ENCODE measurements around the gene TMEM175. TPM values are rescaled to one million over a fixed set of nuclear protein-coding genes. Genes with fewer than 3 reads are reported as not detected.
A peak's percentile ranks its signal among the peaks of the same experiment; 100 is the strongest.

The TMEM175 gene
- total RNA-seq, 3 donors from 2014 or later: 26.2 to 32.2 (median 28.2) TPM

GRCh38 chr4:907691-908425, 24.4 kb upstream of the TMEM175 start:
- Histone ChIP-seq H3K9me3 (no peaks in the 10 kb centered on the region), H3K27ac (no peak overlapping the region), H3K36me3 (no peaks in the 10 kb centered on the region), H3K4me1 (no peaks in the 10 kb centered on the region), H3K4me3 (no peak overlapping the region), H3K27me3 (no peaks in the 10 kb centered on the region)
- no peak for TF ChIP-seq POLR2AphosphoS5 (IDR thresholded peaks at IDR 0.05)
- TF ChIP-seq, protein P1, sequence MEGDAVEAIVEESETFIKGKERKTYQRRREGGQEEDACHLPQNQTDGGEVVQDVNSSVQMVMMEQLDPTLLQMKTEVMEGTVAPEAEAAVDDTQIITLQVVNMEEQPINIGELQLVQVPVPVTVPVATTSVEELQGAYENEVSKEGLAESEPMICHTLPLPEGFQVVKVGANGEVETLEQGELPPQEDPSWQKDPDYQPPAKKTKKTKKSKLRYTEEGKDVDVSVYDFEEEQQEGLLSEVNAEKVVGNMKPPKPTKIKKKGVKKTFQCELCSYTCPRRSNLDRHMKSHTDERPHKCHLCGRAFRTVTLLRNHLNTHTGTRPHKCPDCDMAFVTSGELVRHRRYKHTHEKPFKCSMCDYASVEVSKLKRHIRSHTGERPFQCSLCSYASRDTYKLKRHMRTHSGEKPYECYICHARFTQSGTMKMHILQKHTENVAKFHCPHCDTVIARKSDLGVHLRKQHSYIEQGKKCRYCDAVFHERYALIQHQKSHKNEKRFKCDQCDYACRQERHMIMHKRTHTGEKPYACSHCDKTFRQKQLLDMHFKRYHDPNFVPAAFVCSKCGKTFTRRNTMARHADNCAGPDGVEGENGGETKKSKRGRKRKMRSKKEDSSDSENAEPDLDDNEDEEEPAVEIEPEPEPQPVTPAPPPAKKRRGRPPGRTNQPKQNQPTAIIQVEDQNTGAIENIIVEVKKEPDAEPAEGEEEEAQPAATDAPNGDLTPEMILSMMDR (IDR thresholded peaks at IDR 0.05): no peak
- TF ChIP-seq POLR2A (IDR thresholded peaks at IDR 0.05): no peak
- no peak for DNase-seq (ENCODE audit: low spot score in 2 of 2)
- intact Hi-C loops (cut with DNase I; ENCODE audit: low total_unique reads): no loop called here

- intact Hi-C loops (cut with DNase I; ENCODE audit: low total_unique reads): no loop called here
- Histone ChIP-seq H3K9me3 (no peaks in the 10 kb centered on the region), H3K4me1 (no peaks in the 10 kb centered on the region), H3K36me3 (no peaks in the 10 kb centered on the region), H3K4me3 (no peak overlapping the region), H3K27me3 (no peaks in the 10 kb centered on the region), H3K27ac (no peak overlapping the region)
- TF ChIP-seq POLR2AphosphoS5 (IDR thresholded peaks at IDR 0.05): no peak
- TF ChIP-seq, protein P1 (IDR thresholded peaks at IDR 0.05): no peak
- no peak for TF ChIP-seq POLR2A (IDR thresholded peaks at IDR 0.05)
- DNase-seq (ENCODE audit: low spot score in 2 of 2): no peak
Observed at GRCh38 chr4:909131-909571, 23.1 kb upstream of the TMEM175 start.

DNA sequence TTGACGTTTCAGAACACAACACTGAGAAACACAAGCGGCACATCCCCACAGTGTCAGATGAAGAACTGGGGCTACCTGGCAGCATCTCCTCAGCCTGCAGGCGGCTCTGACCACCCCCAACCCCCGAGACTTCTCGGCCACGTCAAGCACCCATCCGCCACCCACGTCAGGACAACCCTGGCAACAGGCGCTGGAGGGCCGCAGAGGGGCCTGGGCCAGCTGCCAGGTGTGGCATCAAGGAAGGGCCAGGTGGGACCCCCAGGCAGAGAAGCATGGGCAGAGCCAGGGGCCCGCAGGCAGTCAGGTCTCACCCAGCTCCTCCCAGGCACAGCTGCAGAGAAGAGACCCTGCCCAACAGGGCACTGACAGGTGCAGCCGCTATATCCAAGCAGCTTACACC, 22.4 kb upstream of the TMEM175 start:
- Histone ChIP-seq H3K27ac (no peak overlapping the region), H3K36me3 (no peaks in the 10 kb centered on the region), H3K27me3 (no peaks in the 10 kb centered on the region), H3K9me3 (no peaks in the 10 kb centered on the region), H3K4me3 (no peak overlapping the region), H3K4me1 (no peaks in the 10 kb centered on the region)
- intact Hi-C loops (cut with DNase I; ENCODE audit: low total_unique reads): no loop called here
- TF ChIP-seq, protein P1 (IDR thresholded peaks at IDR 0.05): no peak
- TF ChIP-seq POLR2A (IDR thresholded peaks at IDR 0.05) (no peak), POLR2AphosphoS5 (IDR thresholded peaks at IDR 0.05) (no peak)
- no peak for DNase-seq (ENCODE audit: low spot score in 2 of 2)

DNA sequence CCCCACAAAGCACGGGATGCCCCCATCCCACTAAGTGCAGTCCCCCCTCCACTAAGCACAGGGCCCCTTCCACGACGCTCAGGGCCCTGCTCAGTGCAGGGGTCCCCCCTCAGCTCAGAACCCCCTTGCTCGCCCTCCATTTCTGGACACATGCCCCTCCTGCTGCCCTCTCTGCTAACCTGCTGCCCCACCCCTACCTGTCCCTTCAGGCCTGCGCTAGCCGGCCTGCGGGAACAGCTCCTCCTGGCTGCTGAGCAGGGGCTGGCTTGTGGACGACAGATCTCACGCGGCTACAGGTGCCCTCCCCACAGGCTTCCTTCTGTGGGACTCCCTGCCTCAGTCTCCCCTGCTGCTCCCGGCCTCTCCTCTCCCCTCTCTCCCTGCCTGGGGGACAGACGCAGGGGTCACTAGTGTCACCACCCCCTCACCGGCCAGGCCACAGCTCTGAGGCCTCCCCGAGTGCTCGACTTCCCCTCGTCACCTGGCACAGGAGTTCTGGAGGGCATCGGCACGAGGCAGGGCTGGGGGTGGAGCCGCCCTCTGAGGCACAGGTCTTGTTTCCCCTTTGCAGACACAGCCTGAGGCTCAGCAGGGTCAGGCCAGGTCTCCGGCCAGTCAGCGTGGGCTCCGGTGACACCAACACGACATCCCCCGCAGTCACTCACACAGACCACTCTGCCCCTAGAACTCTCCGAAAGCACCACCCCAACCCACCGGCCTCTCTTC, 21.7 kb upstream of the TMEM175 start:
- DNase-seq (ENCODE audit: low spot score in 2 of 2): no peak
- no peaks in the 10 kb centered on the region for H3K4me1 ChIP-seq
- H3K9me3 ChIP-seq: no peaks in the 10 kb centered on the region
- TF ChIP-seq POLR2AphosphoS5 (IDR thresholded peaks at IDR 0.05) (no peak), POLR2A (IDR thresholded peaks at IDR 0.05) (no peak)
- TF ChIP-seq, protein P1 (IDR thresholded peaks at IDR 0.05): no peak
- H3K27me3 ChIP-seq: no peaks in the 10 kb centered on the region
- no peak overlapping the region for H3K27ac ChIP-seq
- intact Hi-C loops (cut with DNase I; ENCODE audit: low total_unique reads): no loop called here
- no peaks in the 10 kb centered on the region for H3K36me3 ChIP-seq
- H3K4me3 ChIP-seq: no peak overlapping the region

GRCh38 chr4:911221-911751, 21.0 kb upstream of the TMEM175 start:
- Histone ChIP-seq H3K36me3 (no peaks in the 10 kb centered on the region), H3K4me3 (no peak overlapping the region), H3K27me3 (no peaks in the 10 kb centered on the region), H3K9me3 (no peaks in the 10 kb centered on the region), H3K27ac (peak overlapping the region in 1 of 2 donors; percentile 91), H3K4me1 (no peaks in the 10 kb centered on the region)
- no peak for DNase-seq (ENCODE audit: low spot score in 2 of 2)
- intact Hi-C loops (cut with DNase I; ENCODE audit: low total_unique reads): no loop called here
- TF ChIP-seq POLR2A (IDR thresholded peaks at IDR 0.05): no peak

Data from breast epithelium (tissue), 4 donors.